NCI-H524 (cell line): ENCODE measurements around the gene FAM227A.

ENCODE experiments used
- DNase-seq, 2 experiments: peaks; one replicate each; lab custom pipeline; 2025; lab: John Stamatoyannopoulos, UW

The FAM227A gene

GRCh38 chr22:38656256-38657044 lies at the start of gene FAM227A, which contains the start of gene CBY1:
Gene FAM227A (minus strand): TSS chr22:38656392. CDS start chr22:38650168, 6,224 bp downstream.
Gene CBY1 (plus strand): TSS chr22:38656638. CDS start chr22:38668055, 11,417 bp downstream.
- DNase-seq = peak; percentile 87 to 90

- DNase-seq = peak; percentile 100
Measured at GRCh38 chr22:38705235-38706100, 49.3 kb upstream of the FAM227A start, which contains the start of gene GTPBP1. Gene GTPBP1 (plus strand): TSS chr22:38705944. CDS start chr22:38705956, 12 bp downstream.

- peak in 1 of 2 experiments; percentile 35 for DNase-seq
Measured at GRCh38 chr22:38704654-38705234, 48.6 kb upstream of the FAM227A start.

- peak; percentile 69 to 92 for DNase-seq
Measured at GRCh38 chr22:38700789-38701628, 44.8 kb upstream of the FAM227A start, which contains the start of gene JOSD1. Gene JOSD1 (minus strand): TSS chr22:38700943. CDS start chr22:38699987, 956 bp downstream.

- peak in 1 of 2 experiments; percentile 46 for DNase-seq
Measured at GRCh38 chr22:38700270-38700788, 44.1 kb upstream of the FAM227A start.

- peak in 1 of 2 experiments; percentile 22 for DNase-seq
Measured at GRCh38 chr22:38699784-38700183, 43.6 kb upstream of the FAM227A start.

GRCh38 chr22:38699143-38699542 lies 43.0 kb upstream of the FAM227A start:
- no peak for DNase-seq

- DNase-seq = no peak
Measured at GRCh38 chr22:38698407-38699094, 42.4 kb upstream of the FAM227A start.

GRCh38 chr22:38697425-38698089 lies 41.4 kb upstream of the FAM227A start:
- DNase-seq = no peak

- no peak for DNase-seq
Measured at GRCh38 chr22:38696606-38697424, 40.6 kb upstream of the FAM227A start.

- DNase-seq = no peak
Measured at GRCh38 chr22:38694940-38695339, 38.7 kb upstream of the FAM227A start.

GRCh38 chr22:38694049-38694448 lies 37.9 kb upstream of the FAM227A start:
- DNase-seq = no peak

GRCh38 chr22:38689651-38690050 lies 33.5 kb upstream of the FAM227A start:
- no peak for DNase-seq

- DNase-seq = no peak
Measured at GRCh38 chr22:38685761-38686160, 29.6 kb upstream of the FAM227A start.

- DNase-seq = no peak
Measured at GRCh38 chr22:38684895-38685294, 28.7 kb upstream of the FAM227A start.

- DNase-seq = peak; percentile 76 to 87
Measured at GRCh38 chr22:38681582-38682335, 25.6 kb upstream of the FAM227A start, which contains the start of gene TOMM22. Gene TOMM22 (plus strand): TSS chr22:38681957. CDS start chr22:38681979, 22 bp downstream.

- no peak for DNase-seq
Measured at GRCh38 chr22:38675833-38676232, 19.6 kb upstream of the FAM227A start.

GRCh38 chr22:38674888-38675287 lies 18.7 kb upstream of the FAM227A start:
- no peak for DNase-seq
